DND-41 (cell line): ENCODE results near the gene MGA.

Experiments
- EZH2 ChIP-seq: IDR thresholded peaks from 3 replicates; pipeline ENCODE4 v1.6.1; 2012; ENCODE audit warnings: borderline replicate concordance, low read depth, mild to moderate bottlenecking, moderate library complexity, low read length, inconsistent platforms; ENCODE audit not compliant: severe bottlenecking
- TF ChIP-seq, protein P1 (sequence below): IDR thresholded peaks from 2 replicates; pipeline ENCODE4 v1.5.1; 2012; ENCODE audit warnings: borderline replicate concordance, low read length, moderate library complexity, mild to moderate bottlenecking; ENCODE audit not compliant: poor library complexity, severe bottlenecking; ENCODE audit errors: extremely low read depth

DNA sequence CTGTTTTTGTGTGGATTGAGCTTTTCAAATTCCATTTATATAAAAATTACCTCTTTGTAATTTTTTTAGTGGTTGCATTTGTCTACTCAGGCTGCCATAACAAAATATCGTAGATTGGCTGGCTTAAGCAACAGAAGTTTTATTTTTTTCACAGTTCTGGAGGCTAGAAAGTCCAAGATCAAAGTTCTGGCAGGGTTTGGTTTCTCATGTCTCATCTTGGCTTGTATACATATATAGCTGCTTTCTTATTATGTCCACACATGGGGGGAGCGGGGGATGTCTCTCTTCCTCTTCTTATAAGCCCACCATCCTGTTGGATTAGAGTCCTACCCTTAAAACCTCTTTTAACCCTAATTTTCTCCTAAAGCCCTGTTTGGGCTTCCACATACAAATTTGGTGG lies 28.5 kb downstream of the MGA start:
- TF ChIP-seq, protein P1, sequence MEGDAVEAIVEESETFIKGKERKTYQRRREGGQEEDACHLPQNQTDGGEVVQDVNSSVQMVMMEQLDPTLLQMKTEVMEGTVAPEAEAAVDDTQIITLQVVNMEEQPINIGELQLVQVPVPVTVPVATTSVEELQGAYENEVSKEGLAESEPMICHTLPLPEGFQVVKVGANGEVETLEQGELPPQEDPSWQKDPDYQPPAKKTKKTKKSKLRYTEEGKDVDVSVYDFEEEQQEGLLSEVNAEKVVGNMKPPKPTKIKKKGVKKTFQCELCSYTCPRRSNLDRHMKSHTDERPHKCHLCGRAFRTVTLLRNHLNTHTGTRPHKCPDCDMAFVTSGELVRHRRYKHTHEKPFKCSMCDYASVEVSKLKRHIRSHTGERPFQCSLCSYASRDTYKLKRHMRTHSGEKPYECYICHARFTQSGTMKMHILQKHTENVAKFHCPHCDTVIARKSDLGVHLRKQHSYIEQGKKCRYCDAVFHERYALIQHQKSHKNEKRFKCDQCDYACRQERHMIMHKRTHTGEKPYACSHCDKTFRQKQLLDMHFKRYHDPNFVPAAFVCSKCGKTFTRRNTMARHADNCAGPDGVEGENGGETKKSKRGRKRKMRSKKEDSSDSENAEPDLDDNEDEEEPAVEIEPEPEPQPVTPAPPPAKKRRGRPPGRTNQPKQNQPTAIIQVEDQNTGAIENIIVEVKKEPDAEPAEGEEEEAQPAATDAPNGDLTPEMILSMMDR: no peak
- TF ChIP-seq EZH2: no peak
